ENCODE data around the gene TEX22.

The TEX22 gene

GRCh38 chr14:105427936-105428485 lies 29.7 kb downstream of the TEX22 start:
- DNase-seq (ENCODE audit: low read depth) = no peak
- H3K4me3 ChIP-seq (ENCODE audit: low read depth, low read length) = no peak overlapping the region
- TF ChIP-seq, protein P1, sequence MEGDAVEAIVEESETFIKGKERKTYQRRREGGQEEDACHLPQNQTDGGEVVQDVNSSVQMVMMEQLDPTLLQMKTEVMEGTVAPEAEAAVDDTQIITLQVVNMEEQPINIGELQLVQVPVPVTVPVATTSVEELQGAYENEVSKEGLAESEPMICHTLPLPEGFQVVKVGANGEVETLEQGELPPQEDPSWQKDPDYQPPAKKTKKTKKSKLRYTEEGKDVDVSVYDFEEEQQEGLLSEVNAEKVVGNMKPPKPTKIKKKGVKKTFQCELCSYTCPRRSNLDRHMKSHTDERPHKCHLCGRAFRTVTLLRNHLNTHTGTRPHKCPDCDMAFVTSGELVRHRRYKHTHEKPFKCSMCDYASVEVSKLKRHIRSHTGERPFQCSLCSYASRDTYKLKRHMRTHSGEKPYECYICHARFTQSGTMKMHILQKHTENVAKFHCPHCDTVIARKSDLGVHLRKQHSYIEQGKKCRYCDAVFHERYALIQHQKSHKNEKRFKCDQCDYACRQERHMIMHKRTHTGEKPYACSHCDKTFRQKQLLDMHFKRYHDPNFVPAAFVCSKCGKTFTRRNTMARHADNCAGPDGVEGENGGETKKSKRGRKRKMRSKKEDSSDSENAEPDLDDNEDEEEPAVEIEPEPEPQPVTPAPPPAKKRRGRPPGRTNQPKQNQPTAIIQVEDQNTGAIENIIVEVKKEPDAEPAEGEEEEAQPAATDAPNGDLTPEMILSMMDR (conservative IDR thresholded peaks at IDR 0.05; ENCODE audit: low read depth, low read length) = no peak

DNA sequence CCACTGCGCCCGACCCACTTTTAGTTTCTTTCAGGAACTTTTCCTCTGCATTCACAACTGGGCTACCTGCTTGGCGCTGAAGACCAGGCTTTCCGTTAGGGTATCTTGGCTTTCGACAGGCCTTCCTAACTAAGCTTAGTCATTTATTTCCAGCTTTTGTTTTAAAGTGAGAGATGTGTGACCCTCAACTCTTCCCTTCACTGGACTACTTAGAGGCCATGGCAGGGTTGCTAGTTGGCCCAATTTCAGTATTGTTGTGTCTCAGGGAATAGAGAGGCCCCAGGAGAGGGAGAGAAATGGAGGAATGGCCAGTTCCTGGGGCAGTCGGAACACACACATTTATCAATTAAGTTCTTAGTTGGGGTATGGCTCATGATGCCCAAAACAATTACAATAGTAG lies 31.7 kb downstream of the TEX22 start:
- DNase-seq (ENCODE audit: low read depth) = no peak
- TF ChIP-seq, protein P1 (conservative IDR thresholded peaks at IDR 0.05; ENCODE audit: low read depth, low read length) = no peak
- H3K4me3 ChIP-seq (ENCODE audit: low read depth, low read length) = no peak overlapping the region

GRCh38 chr14:105430565-105430964 lies 32.2 kb downstream of the TEX22 start:
- H3K4me3 ChIP-seq (ENCODE audit: low read depth, low read length) = no peak overlapping the region
- TF ChIP-seq, protein P1 (conservative IDR thresholded peaks at IDR 0.05; ENCODE audit: low read depth, low read length) = no peak
- peak; percentile 72 for DNase-seq (ENCODE audit: low read depth)

GRCh38 chr14:105431256-105431655 lies 32.9 kb downstream of the TEX22 start:
- TF ChIP-seq, protein P1 (conservative IDR thresholded peaks at IDR 0.05; ENCODE audit: low read depth, low read length) = no peak
- H3K4me3 ChIP-seq (ENCODE audit: low read depth, low read length) = no peak overlapping the region
- no peak for DNase-seq (ENCODE audit: low read depth)

GRCh38 chr14:105432657-105433056 lies 34.3 kb downstream of the TEX22 start:
- no peak for DNase-seq (ENCODE audit: low read depth)
- no peak overlapping the region for H3K4me3 ChIP-seq (ENCODE audit: low read depth, low read length)
- TF ChIP-seq, protein P1 (conservative IDR thresholded peaks at IDR 0.05; ENCODE audit: low read depth, low read length) = no peak

DNA sequence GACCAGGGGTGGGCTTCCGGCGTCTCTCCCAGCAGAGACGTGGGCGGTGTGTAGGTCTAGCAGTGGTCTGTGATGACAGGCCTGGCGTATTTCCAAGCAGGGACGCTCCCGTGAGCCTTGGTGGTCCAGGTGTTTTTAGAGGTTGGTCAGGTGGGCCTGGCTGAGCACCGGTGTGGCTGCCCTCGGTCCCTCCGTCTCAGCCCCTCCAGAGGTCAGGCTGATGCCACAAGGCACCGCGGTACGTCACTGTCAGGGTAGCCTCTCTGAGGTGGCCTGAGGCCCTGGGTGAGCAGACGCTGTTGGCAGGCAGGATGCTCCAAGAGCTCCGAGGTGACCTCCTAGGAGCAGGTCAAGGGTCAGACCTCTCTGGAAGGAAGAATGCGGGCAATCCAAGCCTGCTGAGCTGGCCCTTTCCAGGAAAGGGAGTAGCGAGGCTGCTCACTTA lies 34.8 kb downstream of the TEX22 start:
- TF ChIP-seq, protein P1 (conservative IDR thresholded peaks at IDR 0.05; ENCODE audit: low read depth, low read length) = no peak
- no peak for DNase-seq (ENCODE audit: low read depth)
- no peak overlapping the region for H3K4me3 ChIP-seq (ENCODE audit: low read depth, low read length)

DNA sequence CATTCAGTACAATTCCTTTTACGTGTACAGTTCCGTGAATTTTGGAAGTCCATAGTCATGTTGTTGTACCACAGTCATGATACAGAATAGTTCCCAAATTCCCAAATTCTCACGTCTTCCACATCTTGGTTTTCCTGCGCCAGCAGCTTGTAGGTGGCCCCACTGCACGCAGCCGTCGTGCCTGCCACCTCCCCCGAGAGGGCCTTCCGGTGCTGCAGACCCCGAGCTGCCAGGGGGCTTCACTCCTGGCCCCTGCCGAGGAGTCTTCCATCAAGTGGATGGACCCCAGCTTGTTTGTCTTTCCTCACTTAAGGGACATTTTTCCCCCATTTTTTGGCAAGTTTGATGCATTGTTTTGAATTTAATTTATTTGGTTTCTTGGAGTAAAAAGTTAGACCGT lies 38.1 kb downstream of the TEX22 start:
- TF ChIP-seq, protein P1 (conservative IDR thresholded peaks at IDR 0.05; ENCODE audit: low read depth, low read length) = no peak
- no peak overlapping the region for H3K4me3 ChIP-seq (ENCODE audit: low read depth, low read length)
- no peak for DNase-seq (ENCODE audit: low read depth)

Measured in choroid plexus epithelial cell (primary cell).